NCI-H1092 treated with DMSO at 0.1 percent for 48 hours (cell line): ENCODE results near the gene CACNA1F.
A peak's percentile ranks its signal among the peaks of the same experiment; 100 is the strongest.

Experiments
- DNase-seq: peaks from one replicate; lab custom pipeline; 2025; lab: John Stamatoyannopoulos, UW

Gene CACNA1F

DNA sequence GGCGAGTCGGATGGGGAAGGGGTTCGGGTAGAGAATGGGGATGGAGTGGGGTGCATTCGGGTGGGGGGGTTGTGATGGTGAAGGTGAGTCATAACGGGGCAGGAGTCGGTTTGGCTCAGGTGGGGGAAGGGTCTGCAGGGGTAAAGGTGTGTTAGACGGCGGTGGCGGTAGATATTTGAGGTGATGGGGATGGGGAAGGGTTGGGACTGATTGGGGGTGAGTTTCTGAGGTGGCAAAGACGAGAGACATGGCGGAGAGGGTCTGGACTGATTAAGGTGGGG is 33.9 kb downstream of the CACNA1F start:
- no peak for DNase-seq

DNA sequence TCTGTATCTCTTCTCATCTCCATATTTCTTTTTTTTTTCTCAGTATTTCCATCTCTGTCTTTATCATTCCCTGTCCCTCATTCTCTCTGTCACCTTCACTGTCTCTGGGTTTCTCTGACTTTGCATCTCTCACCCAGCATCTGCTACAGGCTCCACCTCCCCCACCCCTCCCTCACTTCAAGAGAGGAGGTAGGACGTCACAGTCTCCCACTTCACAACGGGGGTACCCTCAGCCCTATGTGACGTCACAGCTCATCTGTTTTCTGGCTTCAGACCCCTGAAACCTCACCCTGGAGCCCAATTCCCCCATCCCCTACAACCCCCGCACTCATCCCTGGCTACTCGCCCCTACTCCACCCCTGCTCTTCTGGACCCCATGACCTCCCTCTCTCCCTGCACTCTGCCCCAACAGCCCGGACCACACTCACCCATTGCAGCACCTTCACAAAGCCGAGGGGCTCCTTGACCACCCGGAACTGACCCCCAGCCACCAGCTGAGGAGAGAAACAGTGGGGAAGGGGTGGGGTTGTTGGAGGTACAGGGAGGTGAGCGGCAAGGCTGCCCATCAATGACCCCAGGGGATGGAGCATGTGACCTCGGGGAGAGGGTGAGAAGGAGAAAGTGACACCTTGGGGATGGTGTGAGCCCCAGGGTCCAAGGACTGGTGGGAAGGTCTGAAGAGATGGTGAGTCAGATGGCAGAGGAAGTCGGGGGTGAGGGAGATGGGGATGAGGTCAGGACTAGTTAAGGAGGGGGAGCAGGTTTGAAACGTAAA is 34.4 kb downstream of the CACNA1F start:
- no peak for DNase-seq

DNA sequence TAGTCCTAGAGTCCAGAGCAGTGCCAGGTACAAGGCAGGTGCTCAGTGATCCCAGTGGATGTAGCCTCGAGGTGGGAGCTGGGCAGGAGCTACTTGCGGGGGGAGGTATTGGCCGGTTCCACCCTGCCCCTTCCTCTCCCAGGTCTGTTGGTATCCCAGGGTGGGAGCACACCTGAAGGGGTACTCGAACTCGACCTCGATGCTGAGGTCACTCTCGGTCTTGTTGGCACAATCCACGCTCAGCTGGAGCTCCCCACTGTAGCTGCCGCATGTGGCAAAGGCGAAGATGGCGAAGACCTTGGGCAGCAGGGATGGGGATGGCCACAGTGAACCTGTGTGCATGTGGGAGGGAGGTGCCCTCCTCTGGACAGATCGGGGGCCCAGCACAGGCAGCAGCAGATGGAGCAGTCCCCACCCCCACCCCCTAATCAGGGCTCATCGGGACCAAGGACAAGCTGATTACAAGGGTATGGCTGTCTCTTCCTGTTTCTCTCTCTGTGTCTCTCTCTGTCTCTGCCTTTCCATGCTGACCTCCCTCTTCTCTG is 35.5 kb downstream of the CACNA1F start:
- no peak for DNase-seq

DNA sequence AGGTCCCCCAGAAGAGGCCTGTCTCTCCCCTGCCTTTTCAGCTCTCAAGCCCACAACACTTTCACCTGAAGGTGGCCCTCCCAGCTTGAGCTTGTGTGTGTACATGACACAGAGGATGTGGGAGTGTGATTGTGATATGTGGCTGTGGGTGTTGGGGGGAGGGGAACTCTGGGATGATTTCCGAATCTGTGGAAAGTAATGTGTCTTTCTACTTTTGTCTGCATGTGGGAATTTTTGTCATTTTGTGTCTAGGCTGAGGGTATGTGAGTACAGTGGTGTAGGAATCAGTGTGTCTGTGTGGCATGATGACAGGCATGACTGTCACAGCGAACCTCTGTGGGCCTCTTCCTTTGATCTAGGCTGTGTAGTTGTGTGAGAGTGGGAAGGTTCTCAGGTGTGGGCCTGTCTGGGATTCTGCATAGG is 39.6 kb downstream of the CACNA1F start:
- DNase-seq, result no peak

DNA sequence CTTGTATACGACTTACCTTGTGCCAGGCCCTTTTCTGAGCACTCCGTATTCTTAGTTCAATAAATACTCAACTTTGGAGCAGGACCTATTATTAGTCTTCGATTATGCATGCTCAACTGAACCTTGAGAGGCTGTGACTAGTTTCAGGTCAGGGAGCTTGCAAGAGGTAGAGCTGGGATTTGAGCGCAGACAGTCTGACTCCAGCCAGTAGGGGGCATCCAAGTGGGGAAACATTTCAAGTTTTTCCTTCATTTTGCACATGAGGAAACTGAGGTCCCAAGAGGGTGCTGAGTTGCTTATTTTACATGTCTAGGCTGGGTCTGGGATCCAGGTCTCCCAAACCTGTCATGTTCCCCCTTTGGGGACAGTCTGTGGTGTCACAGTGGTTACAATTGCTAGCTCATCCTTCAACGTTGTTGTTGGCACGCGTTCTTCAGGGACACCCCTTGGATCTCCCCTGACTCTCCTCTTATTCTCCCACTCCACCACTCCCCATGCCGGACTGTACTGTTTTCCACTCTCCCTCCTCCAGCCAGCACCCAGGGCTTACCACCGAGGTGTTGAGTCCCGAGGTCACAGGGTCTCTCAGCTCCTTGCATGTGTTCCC is 40.3 kb downstream of the CACNA1F start:
- peak; percentile 29 for DNase-seq

DNA sequence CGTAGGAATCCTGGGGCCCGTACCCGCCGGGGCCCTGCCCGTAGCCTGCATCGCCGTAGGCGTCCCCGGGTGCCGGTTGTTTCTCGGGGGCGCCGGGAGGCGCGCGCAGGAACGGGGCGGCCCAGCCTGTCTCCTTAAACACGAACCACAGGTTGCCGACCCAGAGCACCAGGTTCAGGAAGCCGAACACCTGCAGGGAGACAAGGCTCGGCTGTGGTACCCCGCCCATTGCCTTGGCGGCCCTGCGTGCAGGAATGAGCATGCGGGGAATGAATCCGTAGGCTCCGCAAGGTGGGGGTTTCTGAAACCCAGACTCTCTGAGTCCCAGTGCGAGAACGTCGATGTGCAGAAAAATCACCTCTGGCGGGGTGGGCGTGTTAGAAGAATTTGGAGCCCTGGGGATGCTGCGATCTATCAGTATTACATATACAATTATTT is 41.5 kb downstream of the CACNA1F start:
- no peak for DNase-seq

DNA sequence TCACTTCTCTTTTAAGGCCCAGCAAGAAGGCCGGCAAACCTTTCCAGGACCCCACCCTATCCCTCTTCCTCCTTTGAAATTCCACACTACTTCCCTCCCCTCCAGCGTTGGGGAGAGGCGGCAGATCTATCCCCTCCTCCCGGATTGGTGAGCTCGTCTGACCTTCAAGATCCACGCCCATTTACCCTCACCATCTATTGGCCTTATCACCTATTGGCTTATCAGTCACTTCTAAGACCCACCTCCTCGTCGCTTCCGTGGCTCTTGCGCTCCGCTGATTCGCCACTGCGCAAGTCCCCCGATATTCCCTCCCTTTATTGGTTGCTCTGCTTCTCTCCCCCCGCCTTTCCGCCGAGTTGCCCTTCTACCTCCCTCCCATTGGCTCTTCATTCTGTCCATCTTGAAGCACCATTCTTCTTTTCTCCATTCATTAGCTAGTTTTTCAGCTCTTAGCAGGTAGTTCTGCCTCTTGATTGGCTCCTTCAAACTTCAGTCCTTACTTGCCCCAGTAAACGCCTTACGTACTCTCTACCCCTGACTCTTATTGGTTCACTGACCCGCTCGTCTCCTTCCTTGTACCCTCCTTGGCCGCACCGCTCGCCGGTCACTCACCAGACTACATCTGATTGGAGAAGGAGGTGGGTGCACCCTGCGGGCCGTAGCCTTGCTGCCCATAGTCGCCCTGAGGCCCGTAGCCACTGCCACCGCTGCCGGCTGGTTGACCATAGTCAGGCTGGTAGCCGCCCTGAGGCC is 42.1 kb downstream of the CACNA1F start:
- peak; percentile 100 for DNase-seq

DNA sequence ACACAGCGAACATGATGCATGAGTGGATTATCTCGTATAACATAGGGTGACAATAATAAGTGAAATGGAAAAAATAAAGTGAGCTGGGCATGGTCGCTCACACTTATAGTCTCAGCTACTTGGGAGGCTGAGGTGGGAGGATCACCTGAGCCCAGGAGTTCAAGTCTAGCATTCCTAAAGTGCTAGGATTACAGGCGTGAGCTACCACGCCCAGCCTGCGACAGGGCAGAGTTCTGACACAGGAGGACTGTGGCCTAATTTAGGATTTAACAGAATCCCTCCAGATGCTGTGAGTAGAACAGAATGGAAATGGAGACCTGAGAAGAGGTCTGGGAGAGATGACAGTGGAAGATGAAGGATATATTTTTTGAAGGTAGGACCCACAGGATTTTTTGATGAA is 43.5 kb downstream of the CACNA1F start:
- no peak for DNase-seq

DNA sequence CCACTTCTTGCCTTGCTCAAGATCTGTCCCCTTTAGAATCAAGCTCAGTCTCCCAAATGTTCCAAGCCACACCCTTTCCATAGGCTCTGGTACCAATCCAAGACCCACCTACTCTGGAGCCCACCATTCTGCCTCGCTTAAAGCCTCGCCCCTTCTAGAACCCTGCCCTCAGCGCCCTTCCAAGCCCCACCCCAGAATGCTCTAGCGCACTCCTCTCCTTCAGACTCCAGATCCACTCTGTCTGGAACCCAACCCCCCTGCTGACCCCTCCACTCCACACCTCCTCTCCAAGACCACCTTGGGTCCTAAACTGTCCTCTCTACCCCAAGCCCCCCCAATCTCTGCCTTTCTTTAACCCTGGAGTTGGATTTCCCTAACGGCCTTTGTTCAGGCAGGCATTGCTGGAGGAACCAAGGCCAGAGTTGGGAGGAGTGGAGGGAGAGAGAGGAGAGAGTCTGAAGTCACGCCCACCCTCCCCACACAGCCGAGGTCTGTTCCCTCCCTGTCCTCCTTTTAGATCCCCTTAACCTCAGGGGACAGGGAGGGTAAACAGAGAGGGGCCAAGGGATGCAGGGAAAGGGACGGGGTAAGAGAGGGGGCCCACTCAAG is 44.6 kb downstream of the CACNA1F start:
- no peak for DNase-seq

DNA sequence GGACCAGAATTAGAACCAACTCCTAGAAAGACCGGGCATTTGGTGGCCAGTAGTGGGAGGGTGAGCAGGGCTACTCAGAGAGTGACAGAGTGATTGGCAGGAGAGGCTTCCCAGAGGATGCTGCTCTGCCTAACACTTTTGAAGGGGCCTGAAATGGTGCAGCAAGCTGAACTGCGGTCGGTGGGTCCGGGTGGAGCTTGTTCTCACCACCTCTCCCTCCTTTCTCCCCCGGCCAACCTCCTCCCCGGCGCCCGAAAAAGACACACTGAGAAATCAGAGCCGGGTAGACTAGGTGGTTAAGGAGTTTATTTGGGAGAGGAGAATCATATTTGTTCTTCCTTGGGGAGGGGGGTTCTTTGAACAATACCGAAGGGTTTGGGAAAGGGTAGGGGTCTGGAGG is 45.6 kb downstream of the CACNA1F start:
- DNase-seq, result no peak

DNA sequence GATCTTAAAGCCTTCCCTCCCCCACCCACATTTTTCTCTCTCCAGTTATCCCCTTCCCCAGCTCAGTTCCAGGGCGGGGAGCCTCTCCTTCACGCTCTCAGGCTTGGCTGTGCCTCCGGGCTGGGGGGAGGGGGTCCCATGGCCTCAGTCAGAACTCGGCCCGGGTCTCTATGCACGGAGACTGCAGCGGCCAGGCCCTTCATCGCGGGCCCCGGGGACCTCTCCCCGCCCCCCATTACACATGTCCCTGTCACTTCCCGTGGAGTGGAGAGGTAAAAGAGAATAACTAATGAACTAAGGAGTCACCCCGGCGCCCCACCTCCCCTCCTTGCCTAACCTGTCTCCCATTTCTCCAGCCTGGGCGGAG is 46.1 kb downstream of the CACNA1F start:
- no peak for DNase-seq

DNA sequence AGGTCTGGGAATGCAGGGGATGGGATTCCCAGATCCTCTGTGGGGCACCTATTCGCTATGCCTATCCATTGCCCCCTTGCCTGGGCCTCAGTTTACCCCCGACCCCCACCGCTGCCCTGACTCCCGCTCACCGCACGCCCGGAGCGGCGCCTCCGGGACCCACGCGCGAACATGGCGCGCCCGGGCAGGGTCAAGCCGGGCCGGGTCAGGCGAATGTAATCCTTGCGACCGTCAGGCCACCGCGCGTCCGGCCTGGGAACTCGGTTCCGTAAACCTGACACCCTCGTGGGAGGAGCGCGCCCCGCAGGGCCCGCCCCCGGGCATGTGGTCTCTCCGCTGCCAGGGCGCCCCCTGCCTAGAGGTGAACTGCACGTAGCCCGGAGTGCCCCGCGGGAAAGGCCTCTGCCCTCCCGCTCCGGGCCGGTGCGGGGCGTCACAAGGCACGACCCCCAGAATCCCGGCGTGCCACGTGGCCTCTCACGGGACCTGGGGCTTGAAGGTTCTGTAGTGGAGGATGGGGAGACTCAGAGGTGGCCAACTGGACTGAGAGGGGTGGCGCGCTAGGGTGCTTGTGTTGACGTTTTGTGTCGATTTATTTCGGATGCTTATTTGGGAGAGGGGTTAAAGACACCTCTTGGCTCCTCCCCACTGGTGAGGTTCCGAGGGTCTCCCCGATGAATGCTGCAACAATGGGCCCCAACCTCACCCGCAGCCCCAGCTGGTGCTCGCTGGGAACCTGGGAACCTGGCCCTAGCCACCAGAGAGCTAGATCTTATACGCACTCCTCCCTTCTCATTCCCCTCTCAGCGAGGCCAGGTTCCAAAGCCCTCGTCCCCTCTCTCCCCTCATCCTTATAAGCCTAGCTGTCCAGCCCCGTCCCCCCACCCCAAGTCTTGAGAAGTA is 46.8 kb downstream of the CACNA1F start, which contains the start of gene PRICKLE3:
Gene PRICKLE3 (minus strand): TSS at position 249 of the 903 bp plus-strand sequence. CDS start 76 bp downstream, at position 173.
- peak; percentile 52 for DNase-seq

DNA sequence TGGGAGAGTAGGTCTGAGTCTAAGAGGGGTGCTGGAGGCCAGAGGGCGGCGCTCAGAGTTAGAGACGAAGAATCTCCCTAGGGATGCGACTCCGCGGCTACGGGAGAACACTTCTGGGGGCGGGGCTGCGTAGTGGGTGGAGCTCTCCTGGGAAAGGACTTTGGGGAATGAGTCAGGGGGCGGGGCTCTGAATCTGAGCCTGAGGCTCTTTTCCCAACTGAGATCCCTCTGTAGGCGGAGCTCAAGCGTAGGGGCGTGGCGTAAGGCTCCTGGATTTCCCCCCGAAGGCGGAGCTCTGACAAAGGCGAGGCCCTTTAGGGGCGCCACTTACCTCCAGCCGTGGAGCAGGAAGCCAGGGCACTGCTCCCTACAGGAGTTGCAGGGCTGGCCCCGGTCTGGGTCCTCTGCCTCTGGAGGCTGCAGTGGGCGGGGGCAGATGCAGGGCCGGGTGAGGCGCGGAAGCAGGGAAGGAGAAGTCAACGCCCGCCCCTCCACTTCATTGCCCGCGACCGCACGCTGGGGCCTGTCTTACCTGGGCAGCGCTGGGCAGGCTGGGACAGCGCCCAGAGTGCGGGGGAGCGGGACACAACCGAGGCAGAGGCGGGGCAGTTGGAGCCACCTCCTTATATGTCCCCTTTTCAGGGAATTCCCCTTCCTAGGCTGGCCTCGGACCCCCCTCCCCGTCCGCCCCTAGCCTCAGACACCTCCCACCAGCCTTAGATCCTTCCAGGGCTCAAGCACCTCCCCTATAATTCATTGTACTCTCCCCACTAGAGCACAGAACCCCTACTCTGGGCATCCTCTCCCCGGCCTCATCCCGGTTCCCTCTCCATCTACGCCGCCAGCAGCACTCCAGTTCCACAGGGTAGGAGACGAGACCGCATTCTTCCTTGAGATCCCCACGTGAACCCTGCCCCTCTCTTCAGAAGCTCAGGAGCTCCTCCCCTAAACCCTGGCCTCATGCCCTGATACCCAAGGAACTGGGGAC is 48.6 kb downstream of the CACNA1F start:
- DNase-seq, result peak; percentile 69

DNA sequence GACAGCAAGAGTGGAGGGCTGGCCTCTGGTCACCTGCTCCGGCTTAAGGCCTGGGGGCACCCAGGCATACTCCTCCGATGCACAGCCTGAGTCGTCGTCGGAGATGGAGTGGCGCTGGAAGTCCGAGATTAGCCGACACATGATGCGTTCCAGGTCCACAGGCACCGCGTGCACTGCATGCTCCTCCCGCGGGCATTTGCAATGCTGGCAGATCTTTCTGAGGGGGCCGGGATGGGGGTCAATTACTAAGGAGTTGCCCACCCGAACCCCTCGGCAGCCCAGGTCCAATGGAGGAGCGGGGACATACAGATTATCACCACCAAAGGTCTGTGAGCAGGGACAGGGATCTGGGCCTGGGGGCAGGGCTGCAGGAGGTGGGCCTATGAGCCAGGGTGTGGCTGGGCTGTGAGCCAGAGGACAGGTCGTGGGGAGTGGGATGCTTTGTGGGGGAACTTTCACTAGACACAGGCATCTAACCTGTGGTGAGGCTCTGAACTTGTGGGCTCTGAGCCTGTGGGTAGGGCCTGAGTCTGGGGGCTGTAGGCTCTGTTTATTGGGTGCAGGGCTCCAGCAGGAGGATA is 49.3 kb downstream of the CACNA1F start:
- no peak for DNase-seq

DNA sequence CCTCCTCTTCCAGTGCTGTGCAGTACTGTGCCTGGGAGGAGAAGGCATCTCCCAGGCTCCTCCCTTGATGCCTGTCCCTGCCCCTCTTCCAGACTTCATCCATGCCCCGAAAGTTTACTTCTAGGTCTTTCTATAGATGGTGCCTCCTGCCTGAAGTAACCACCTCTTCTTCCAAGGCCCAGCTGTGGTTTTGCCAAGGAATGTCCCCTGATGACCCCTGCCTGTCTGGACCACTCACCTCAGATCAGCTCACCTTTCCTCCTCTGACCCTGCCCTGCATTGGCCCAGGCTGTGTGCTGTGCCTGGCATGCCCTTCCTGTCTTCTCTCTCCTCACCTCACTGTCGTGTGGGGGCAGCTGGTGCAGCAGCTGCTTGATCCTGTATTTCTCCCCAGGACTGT is 53.8 kb downstream of the CACNA1F start:
- DNase-seq, result no peak

DNA sequence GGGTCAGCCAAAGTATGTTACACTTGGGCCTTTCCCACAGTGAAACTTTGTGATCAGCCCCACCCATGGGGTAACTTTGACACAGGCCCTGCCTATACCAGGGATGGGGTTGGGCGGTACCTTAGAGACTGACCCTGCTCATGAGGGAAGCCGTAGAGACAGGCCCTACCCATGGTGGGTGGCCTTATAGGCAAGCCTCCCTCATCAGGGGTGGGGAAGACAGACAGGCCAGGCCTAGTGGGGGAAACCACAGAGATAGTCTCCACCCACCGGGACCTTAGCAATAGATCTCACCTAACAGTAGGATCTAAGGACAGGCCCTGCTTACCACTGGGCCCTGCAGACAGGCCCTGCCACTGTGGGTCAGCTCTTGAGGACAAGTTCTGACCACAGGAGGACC is 54.6 kb downstream of the CACNA1F start:
- no peak for DNase-seq

DNA sequence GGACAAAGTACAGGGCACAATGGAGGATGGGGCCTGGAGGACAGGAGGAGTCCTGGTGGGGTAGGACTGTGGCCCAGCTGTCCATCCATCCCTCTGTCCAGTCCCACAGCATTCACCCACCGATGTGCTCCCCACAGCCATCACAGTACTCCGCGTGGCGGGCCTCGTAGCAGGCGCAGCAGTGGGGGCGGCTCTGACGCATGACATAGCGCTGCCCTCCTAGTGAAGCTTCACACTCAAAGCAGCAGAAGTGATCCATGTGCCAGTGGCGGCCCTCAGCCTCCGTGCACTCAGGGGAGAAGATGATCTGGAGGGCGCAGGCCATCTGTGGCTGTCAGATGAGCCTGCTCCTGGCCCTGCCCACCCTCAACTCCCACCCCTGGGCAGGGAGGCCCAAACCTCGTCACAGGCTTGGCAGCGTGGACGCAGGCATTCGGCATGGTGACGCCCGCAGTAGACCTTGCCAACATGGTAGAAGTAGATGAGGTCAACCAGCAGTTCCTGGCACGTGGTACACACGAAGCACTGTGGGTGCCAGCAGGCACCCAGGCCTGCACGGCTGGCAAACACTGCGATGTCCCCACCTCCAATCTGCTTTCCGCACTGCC is 55.2 kb downstream of the CACNA1F start:
- no peak for DNase-seq

DNA sequence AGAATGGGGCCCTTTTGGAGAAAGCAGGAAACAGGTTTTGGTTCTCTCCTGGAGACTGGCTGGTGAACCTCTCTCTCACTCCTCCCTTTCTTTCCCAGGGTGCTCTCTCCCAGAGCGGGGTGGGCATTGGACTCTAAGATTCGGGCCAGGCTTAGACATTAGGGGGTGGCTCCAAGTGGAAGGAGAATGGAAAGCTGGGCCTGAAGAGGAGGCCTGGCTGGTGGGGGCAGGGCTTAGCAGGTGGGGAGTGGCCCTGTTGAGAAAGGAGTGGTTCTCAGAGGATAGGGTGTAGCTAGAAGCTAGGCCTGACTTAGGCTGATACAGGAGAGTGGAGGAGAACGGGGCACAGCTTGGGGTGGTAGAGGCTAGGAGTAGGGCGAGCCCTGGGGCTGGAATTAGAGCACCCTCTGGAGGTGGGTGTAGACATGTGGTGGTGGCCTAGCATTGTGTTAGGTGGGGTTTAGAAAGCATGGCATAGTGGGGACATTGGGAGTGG is 55.8 kb downstream of the CACNA1F start:
- no peak for DNase-seq
